DLD1 (cell line): ENCODE measurements around the gene SYNPO.

Experiments
- in situ Hi-C: cut with HindIII; loops from 2 replicates; pipeline ENCODE4 v1.10.0; 2017; ENCODE audit warnings: low sequenced_read_pairs

The SYNPO gene

DNA sequence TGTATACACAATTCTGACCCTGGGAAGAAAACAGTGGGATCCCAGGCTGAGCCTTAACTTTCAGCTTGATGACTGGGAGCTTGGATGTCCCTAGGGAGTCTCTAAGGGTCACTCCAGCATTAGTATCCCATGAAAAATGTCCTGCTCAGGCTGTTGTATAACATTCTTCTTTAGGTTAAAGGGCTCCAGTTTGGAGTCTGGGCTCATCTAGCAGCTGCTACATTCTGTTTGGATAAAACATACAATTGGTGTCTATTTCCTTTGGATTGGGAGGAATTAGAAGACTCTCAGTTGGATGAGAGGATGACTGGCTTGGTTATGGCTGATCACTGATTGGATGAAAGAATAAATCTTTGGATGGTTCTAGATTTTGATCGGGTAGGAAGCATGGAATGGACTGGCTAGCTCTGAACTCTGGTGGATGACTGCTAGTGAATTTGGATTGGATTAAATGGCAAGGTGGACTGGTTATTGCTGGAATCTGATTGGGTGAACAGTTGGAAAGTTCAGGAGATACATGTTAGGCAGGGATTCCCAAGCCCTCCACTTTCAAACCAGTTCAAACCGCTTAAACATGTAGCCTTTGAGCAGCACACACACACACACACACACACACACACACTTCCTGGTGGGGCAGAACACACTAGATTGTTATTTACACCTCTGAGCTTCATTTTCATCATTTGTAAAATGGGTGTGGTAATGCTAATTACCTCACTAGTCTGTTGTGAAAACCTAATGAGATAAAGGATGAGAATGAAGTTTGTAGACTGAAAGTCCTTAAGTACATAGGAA lies 13.5 kb downstream of the SYNPO start:
- in situ Hi-C loops: loop anchor here (10.0 kb wide), 1 partner anchor 99 kb away; no protein-coding TSS in a partner anchor

DNA sequence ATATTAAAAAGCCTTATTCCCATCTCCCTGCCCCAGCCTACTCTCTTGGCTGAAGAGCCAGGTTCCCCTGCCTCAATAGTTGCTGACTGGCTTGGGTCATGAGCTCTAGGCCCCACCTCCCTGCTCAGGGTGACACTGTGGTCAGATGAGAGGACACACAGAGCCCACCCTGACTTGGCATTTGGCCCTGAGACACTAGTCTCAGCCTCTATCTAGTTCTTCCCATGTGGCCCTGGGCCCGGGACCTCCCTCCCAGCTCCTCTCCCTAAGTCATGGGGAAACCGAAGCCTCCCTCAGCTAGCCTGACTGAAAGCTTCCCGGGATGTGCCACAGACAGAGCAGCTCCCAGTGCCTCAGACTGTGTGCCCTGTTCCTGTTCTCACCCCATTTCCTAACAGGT lies 14.8 kb downstream of the SYNPO start:
- in situ Hi-C loops: loop anchor here (10.0 kb wide), 1 partner anchor 100 kb away; no protein-coding TSS in a partner anchor

DNA sequence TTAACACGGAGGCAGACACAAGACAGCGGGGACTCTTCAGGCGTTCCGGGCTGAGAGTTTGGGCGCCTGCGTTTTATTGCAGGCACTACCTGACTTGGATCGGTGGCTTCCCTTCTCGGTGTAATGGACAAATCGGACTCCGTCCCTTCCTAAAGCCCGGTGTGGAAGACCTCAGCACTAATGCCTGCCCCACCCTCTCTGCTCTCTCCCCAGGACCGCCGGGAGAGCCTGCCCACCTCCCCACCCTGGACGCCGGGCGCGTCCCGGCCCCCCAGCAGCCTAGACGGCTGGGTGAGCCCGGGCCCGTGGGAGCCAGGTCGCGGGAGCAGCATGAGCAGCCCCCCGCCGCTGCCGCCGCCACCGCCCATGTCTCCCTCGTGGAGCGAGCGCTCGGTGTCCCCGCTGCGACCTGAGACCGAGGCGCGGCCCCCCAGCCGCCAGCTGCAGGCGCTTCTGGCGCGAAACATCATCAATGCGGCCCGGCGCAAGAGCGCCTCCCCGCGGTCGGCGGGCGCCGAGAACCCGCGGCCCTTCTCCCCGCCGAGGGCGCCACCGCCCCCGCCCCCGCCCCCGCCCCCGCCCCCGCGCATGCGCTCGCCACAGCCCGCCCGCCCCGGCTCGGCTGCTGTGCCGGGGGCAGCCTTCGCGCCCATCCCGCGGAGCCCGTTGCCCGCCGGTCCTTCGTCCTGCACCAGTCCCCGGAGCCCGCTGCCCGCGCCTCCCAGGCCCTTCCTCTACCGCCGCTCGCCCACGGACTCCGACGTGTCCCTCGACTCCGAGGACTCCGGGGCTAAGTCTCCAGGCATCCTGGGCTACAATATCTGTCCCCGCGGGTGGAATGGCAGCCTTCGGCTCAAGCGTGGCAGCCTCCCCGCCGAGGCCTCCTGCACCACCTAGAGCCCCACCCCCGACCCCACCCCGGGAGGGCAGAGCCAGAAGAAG lies 16.0 kb downstream of the SYNPO start:
- in situ Hi-C loops: loop anchor here (10.0 kb wide), 1 partner anchor 102 kb away; no protein-coding TSS in a partner anchor

DNA sequence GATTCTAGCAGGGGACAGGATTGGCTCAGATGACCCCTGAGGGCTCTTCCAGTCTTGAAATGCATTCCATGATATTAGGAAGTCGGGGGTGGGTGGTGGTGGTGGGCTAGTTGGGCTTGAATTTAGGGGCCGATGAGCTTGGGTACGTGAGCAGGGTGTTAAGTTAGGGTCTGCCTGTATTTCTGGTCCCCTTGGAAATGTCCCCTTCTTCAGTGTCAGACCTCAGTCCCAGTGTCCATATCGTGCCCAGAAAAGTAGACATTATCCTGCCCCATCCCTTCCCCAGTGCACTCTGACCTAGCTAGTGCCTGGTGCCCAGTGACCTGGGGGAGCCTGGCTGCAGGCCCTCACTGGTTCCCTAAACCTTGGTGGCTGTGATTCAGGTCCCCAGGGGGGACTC lies 17.7 kb downstream of the SYNPO start:
- in situ Hi-C loops: loop anchor here (10.0 kb wide), 1 partner anchor 103 kb away; no protein-coding TSS in a partner anchor

DNA sequence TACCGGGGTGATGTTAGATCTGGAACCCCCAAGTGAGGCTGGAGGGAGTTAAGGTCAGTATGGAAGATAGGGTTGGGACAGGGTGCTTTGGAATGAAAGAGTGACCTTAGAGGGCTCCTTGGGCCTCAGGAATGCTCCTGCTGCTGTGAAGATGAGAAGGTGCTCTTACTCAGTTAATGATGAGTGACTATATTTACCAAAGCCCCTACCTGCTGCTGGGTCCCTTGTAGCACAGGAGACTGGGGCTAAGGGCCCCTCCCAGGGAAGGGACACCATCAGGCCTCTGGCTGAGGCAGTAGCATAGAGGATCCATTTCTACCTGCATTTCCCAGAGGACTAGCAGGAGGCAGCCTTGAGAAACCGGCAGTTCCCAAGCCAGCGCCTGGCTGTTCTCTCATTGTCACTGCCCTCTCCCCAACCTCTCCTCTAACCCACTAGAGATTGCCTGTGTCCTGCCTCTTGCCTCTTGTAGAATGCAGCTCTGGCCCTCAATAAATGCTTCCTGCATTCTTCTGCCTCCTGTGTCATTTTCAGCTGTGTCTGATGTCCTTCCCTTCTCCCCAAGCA lies 18.3 kb downstream of the SYNPO start:
- in situ Hi-C loops: loop anchor here (10.0 kb wide), 1 partner anchor 104 kb away; no protein-coding TSS in a partner anchor

DNA sequence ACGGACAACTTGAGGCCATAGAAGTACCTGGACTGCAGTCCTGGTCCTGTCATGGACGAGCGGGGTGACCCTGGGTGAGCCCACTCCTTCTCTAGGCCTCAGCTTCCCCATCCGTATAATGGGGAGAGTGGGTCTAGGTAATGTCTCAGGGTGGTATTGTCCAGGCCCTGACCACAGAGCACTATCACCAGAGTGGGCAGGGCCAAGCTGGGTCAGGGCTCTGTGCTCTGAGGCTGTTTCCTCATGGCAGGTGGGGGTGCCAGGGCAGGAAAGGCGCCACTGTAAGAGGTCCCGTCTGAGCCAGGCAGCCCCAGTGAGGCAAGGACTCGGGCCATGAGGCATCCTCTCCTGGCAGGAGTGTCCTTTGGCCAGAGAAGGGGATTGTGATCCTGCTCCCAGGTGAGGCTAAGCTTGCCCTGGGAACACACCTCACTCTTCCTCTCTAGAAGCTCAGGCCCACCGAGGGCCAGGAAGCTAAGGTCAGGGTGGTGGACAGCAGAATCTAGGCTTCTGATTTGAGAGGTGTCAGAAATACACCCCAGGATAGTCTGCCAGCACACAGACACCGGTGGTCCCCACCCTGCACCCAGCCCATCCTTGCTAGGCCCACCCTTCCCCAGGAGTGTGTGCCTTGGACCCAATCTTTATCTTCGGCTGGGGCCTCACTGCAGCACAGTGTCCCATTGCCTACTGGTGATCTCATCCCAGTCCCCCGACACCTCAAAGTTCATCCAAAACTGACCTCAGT lies 19.1 kb downstream of the SYNPO start:
- in situ Hi-C loops: loop anchor here (10.0 kb wide), 1 partner anchor 105 kb away; no protein-coding TSS in a partner anchor

DNA sequence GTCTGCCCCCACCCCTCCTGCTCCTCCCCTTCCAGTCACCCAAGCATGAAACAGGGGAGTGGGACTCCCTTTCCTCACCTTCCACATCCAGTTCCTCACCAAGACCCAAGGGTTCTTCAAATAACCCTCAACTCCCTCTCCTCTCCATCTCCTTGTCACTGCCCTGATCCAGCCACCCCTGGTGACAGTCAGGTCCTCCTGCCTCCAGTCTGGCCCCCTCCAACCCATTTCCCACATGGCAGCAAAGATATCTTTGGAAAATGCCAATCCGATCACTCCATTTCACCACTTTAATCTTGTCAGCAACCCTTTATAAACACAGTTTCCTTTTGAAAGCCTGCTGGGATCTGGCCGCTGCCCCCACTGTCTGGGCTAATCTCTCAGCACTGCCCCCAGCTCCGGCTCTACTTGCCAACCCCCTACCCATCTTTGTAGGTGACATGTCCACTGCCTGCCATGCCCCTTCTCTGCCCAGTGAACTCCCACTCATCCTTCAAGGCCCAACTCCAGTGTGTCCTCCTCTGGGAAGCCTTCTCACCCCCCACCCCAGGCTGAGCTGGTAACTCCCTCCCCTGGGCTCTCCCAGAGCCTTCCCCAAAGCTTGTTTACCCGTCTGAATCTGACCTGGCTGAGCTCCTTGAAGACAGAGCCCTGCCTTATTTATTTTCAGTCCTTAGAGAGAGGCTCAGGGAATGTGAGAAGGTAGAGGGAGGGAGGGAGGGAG lies 19.8 kb downstream of the SYNPO start:
- in situ Hi-C loops: no loop called here

DNA sequence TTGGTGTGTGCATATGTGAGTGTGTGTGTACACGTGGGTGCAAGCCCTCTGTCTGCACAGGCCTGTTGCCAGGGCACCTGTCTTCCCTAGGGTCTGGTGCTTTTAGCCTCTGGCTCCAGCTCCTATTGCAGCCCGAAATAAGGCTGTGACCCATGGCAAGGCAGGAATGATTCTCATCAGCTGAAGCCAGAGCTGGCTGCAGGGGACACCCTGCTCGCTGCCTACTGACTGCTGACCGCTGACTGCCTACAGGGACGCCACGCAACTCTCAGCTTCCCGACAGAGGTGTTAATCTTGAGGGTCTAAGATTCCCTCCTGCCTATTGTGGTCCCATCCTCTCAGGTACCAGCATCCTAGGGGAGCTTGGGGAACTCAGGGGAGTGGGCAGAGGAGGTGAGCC lies 20.6 kb downstream of the SYNPO start, which contains the start of gene MYOZ3:
MYOZ3 (plus strand) TSS at position 166 of the 400 bp plus-strand sequence. CDS start 1,691 bp downstream, outside the sequence.
- in situ Hi-C loops: no loop called here

DNA sequence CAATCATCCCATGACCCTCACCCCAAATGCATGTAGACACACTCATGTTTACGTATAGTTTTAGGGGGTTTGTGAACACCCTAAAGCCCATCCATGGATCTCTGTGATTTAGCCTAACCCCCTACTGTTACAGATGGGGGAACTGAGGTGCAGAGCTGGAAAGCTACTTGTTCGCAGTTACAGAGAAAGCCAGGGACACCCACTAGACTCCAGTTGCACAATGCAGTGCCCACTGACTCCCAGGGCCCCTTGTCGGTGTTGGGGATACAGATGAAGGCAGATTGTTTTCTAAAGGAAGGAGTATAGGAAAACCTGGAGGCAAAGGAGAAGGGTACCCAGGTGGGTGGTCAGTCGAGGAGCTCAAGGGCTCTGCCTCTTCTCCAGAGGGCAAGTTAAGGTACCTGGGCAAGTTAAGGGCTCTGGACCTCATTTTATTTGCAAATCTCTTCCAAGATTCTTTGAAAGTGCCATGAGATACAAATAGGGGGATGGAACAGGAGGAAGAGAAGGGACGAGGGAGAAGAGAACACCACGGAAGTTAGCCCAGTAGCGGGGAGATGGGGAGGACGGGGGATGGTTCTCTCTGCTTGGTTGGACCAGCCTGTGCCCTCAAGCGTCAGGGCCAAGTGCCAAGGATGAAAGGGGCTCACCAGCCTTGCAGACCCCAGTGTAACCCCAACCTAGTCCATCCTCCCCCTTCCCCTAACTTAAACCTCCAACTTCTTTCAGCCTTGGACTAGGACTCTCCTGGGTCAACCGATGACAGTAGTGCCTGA lies 21.5 kb downstream of the SYNPO start:
- in situ Hi-C loops: no loop called here

DNA sequence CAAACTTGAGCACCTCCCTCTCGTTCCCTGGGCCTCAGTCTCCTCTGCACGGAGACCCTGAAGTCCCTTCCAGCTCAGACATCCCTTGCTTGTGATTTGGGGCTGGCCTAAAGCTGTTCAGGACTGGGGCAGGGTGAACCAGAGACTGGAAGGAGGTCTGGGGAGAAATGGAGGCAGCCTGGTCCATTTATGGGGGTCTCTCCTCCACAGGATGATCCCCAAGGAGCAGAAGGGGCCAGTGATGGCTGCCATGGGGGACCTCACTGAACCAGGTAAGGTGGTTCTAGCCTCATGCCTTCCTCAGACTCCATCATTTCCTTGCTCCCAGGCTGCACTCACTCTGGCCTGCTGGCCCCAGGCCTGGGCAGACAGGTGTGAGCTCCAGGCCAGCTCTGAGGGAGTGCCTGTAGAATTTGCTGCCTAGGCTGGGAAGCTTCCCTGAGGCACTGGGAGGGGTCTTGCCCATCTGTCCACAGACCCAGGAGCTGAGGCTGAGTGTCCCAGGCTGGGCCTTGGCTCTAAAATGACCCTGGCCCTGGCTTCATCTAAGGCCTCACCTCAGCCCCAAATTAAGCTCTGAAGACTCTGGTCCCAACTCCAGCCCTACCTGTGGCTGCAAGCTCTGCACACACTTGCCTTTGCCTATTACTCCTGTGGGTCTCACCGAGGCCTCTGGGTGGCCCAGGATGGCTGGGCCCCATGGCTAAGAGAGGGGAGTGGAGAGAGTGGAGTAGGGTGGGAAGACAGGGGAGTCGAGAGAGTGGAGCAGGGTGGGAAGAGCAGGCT lies 22.5 kb downstream of the SYNPO start:
- in situ Hi-C loops: no loop called here

DNA sequence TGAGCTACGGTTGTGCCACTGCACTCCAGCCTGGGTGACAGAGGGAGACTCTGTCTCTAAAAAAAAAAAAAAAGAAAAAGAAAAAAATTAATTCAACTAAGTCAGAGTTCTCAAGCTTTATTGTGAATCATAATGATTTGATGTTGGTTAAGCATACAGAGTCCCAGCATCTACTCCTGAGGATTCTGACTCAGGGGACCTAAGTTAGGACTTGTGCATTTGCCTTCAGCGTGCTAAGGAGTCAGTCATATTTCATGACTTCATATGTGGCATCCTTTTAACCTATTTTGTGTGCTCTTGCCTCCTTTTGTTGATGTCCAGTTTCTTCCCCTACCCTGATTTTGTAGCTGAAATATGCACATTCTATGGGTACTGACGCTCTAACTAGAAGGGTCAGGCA lies 23.5 kb downstream of the SYNPO start:
- in situ Hi-C loops: no loop called here

DNA sequence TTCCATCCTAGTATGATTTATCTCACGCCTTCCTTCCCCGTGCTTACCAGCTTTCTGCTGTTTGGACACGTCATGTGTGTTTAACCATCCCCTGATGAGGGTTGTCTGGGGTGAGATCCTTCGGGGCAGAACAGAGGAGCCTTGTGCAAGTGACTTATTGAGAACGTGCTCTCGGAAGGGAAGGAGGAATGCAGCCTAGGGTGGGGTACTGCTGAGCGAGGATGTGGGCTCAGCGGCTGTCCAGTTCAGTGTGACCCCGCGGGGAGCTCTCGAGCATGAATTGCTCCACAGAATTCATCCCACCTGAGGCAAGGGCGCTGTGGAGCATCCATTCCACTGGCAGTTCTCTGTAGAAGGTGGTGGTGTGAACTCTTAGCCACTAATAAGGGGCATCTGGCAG lies 24.6 kb downstream of the SYNPO start:
- in situ Hi-C loops: no loop called here

DNA sequence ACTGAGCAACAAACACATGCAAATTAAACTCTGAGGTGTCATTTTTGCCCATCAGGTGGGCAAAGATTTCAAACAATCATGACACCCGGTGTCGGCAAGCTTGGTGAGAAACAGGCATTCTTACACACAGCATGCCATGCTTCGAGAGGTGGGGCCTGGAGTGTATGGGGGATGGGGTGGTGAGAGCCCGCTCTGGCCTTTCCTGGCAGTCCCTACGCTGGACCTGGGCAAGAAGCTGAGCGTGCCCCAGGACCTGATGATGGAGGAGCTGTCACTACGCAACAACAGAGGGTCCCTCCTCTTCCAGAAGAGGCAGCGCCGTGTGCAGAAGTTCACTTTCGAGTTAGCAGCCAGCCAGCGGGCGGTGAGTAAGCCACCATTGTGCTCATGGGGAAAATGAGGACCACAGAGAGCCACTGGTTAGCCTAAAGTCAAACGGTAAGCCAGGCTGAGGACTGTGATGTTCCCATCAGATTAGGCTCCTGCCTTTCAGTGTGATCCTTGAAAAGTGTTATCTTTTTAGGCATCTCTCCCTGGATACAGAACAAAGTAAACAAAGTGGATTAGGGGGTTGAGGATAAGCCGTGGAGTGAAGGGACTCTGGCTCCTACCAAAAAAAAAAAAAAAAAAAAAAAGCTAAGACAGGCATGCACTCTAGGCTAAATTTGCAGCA lies 30.0 kb downstream of the SYNPO start:
- in situ Hi-C loops: no loop called here

DNA sequence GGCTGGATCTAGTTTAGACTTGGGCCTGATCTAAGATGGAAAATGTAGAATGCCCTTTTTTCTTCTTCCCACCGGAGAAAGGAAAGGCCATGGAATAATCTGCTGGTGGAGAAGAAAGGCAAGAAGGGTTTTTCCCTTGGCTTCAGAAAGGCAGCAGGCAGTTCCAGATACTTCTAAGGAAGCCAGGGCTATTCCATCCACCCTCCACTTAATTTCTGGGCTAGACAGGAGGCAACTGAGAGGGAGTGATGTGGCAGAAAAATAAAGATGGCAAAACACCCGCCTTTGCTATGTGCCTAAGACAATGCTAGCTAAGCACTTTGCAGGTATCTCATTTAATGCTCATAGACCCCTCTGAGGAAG lies 30.5 kb downstream of the SYNPO start:
- in situ Hi-C loops: no loop called here

DNA sequence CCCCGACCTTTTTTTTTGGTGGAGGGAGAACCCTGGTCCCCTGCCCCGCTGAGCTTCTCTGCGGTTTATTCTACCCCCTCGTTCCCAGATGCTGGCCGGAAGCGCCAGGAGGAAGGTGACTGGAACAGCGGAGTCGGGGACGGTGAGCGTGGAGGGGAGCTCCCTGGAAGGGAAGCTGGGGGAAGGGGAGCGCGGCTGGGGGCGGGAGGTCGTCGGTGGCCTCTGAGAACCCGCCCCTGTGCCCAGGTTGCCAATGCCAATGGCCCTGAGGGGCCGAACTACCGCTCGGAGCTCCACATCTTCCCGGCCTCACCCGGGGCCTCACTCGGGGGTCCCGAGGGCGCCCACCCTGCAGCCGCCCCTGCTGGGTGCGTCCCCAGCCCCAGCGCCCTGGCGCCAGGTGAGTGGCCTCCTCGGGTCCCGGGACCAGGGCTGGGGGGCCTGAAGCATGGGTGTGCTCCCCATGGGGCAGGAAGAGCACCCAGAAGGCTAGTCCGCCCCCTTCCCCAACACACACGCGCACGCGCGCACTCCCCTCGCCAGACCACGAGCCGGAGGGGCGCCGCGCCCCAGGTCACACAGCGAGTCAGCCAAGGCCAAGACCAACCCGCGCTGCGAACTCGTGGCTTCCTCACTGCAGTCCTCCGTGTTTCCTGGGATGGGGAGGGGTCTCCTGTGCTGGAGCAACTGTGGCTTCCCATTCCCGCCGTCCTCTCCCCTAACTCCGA lies 31.2 kb downstream of the SYNPO start:
- in situ Hi-C loops: no loop called here

DNA sequence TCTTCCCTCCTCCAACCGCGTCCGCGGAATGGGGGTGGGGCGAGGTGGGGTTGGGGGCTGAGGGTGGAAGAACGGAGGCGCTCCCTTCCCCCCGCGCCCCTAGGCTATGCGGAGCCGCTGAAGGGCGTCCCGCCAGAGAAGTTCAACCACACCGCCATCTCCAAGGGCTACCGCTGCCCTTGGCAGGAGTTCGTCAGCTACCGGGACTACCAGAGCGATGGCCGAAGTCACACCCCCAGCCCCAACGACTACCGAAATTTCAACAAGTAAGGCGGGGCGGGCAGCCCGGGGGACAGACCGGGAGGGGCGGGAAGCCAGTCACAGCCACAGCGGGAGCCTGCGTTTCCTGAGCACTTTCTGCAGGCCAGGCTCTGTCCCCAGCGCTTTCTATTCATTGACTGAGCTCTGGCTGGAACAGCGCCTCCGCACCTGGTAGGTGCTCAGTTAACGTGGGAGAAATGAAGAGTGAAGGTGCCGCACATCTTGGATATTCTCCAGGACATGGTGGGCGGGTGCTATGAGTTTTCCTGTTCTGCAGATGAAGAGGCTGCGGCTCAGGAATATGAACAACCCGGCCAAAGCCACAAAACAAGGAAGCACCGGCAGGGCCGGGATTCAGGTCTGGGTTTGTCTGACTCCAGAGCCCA lies 31.9 kb downstream of the SYNPO start:
- in situ Hi-C loops: no loop called here

DNA sequence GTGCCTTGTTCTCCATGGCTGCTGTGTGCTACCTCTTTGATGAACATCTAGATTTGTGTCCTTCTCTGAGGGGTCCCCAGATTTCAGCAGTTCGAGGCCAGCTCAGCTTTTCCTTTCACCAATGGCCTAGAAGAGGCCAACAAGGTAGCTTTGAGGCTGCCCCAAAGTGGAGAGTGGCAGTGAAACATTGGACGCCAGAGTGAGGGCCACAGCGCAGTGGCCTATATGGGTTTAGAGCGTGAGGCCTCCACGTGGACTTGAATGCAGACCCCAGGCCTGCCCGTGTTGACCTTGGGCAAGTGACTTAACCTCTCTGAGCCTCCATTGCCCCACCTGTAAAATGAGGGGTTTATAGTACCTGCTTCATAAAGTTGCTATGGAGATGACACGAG lies 32.4 kb downstream of the SYNPO start:
- in situ Hi-C loops: no loop called here
